GM19193 (cell line): Measurements from ENCODE around the gene CACNG7.

Experiments
- POLR2A ChIP-seq: IDR thresholded peaks from 4 replicates; pipeline ENCODE4 v1.6.1; 2011; ENCODE audit not compliant: insufficient read depth, insufficient read length; ENCODE audit errors: extremely low read depth

CACNG7 gene

GRCh38 chr19:53908935-53909415 lies at the start of gene CACNG7:
TSS of gene CACNG7 (plus strand) at chr19:53909278. CDS start at chr19:53912832, 3,554 bp downstream.
- TF ChIP-seq POLR2A = no peak

GRCh38 chr19:53864308-53864836 lies 44.7 kb upstream of the CACNG7 start:
- no peak for TF ChIP-seq POLR2A

- no peak for TF ChIP-seq POLR2A
These were observed 43.6 kb upstream of the CACNG7 start for GRCh38 chr19:53865523-53865917.

- peak; percentile 46 for TF ChIP-seq POLR2A
These were observed 42.9 kb upstream of the CACNG7 start for GRCh38 chr19:53865918-53866864.

GRCh38 chr19:53866865-53867224 lies 42.2 kb upstream of the CACNG7 start:
- TF ChIP-seq POLR2A = no peak

- TF ChIP-seq POLR2A = peak; percentile 54
These were observed 41.6 kb upstream of the CACNG7 start, which contains the start of gene MYADM for GRCh38 chr19:53867225-53868090. TSS of gene MYADM (plus strand) at chr19:53867883. CDS start at chr19:53873530, 5,647 bp downstream.

GRCh38 chr19:53868091-53868891 lies 40.8 kb upstream of the CACNG7 start:
- no peak for TF ChIP-seq POLR2A

- TF ChIP-seq POLR2A = peak; percentile 25
These were observed 39.9 kb upstream of the CACNG7 start for GRCh38 chr19:53868892-53869804.

- no peak for TF ChIP-seq POLR2A
These were observed 38.6 kb upstream of the CACNG7 start for GRCh38 chr19:53870485-53870844.

GRCh38 chr19:53871454-53871853 lies 37.6 kb upstream of the CACNG7 start:
- no peak for TF ChIP-seq POLR2A

- no peak for TF ChIP-seq POLR2A
These were observed 36.3 kb upstream of the CACNG7 start for GRCh38 chr19:53872762-53873161.

- TF ChIP-seq POLR2A = no peak
These were observed 35.1 kb upstream of the CACNG7 start for GRCh38 chr19:53873773-53874605.

- no peak for TF ChIP-seq POLR2A
These were observed 34.5 kb upstream of the CACNG7 start for GRCh38 chr19:53874606-53874990.
